PC-9 (cell line): ENCODE measurements around the gene C5orf47. TPM values are rescaled to one million over a fixed set of nuclear protein-coding genes. Genes with fewer than 3 reads are reported as not detected.

ENCODE experiments used
- BruUV-seq: library from RNA; stranded (reverse); fragments of 400-500 nt; replicated peaks from 2 replicates; lab custom pipeline; 2021; lab: Mats Ljungman, UMichigan
- CTCF ChIA-PET: fragments of 300-600 bp; sonication (Branson Sonifier 250); formaldehyde crosslinking; loops from one replicate; lab custom pipeline; 2022; ENCODE audit warnings: antibody characterized with exemption; lab: Charles Lee
- POLR2A ChIA-PET: fragments of 300-600 bp; sonication (Branson Sonifier 250); formaldehyde crosslinking; loops from one replicate; lab custom pipeline; 2022; ENCODE audit warnings: antibody characterized with exemption; ENCODE audit not compliant: unreplicated experiment; lab: Charles Lee
- DNase-seq, 2 experiments: peaks; one replicate each; pipeline versions ENCODE4 v3.0.0 to v3.0.0-alpha.2; 2015 to 2022; ENCODE audit warnings: mixed read lengths in 1 of 2
- H2AFZ ChIP-seq: fragments of 200-600 bp; sonication (generic); 2 replicates; pipeline ENCODE4 v1.8.1; 2017; ENCODE audit warnings: antibody characterized with exemption
- H3F3A ChIP-seq: fragments of 200-600 bp; sonication (generic); 2 replicates; pipeline ENCODE4 v1.8.1; 2017; ENCODE audit warnings: antibody characterized with exemption, mild to moderate bottlenecking, low read depth; ENCODE audit not compliant: insufficient read depth
- H3K27ac ChIP-seq: fragments of 200-600 bp; sonication (generic); 2 replicates; pipeline ENCODE4 v1.6.1; 2016; ENCODE audit warnings: mixed run types
- H3K27me3 ChIP-seq: fragments of 200-600 bp; sonication (generic); 2 replicates; pipeline ENCODE4 v1.6.1; 2016; ENCODE audit warnings: low read depth, mixed run types; ENCODE audit not compliant: insufficient read depth
- H3K36me3 ChIP-seq: fragments of 200-600 bp; sonication (generic); 2 replicates; pipeline ENCODE4 v1.6.1; 2016; ENCODE audit warnings: low read depth, mixed run types
- H3K4me1 ChIP-seq: fragments of 200-600 bp; sonication (generic); replicated peaks from 2 replicates; pipeline ENCODE4 v1.6.1; 2016; ENCODE audit warnings: mixed run types; ENCODE audit not compliant: insufficient read depth
- H3K4me2 ChIP-seq: fragments of 200-600 bp; sonication (generic); 2 replicates; pipeline ENCODE4 v1.6.1; 2017; ENCODE audit warnings: mixed run types
- H3K4me3 ChIP-seq: fragments of 200-600 bp; sonication (generic); 2 replicates; pipeline ENCODE4 v1.6.1; 2016; ENCODE audit warnings: mixed run types
- H3K79me2 ChIP-seq: fragments of 200-600 bp; sonication (generic); 2 replicates; pipeline ENCODE4 v1.6.1; 2017; ENCODE audit warnings: low read depth, mixed run types
- H3K9me2 ChIP-seq: fragments of 200-600 bp; sonication (generic); 2 replicates; pipeline ENCODE4 v1.8.1; 2017; ENCODE audit warnings: mild to moderate bottlenecking; ENCODE audit not compliant: insufficient read depth
- H3K9me3 ChIP-seq: fragments of 200-600 bp; sonication (generic); 2 replicates; pipeline ENCODE4 v1.8.1; 2016; ENCODE audit warnings: low read depth; ENCODE audit not compliant: insufficient read depth
- H4K20me1 ChIP-seq: fragments of 200-600 bp; sonication (generic); 2 replicates; pipeline ENCODE4 v1.8.1; 2017; ENCODE audit not compliant: insufficient read depth
- EZH2 ChIP-seq: fragments of 200-600 bp; sonication (generic); IDR thresholded peaks from 2 replicates; pipeline ENCODE4 v1.8.0; 2017; ENCODE audit warnings: antibody characterized with exemption, low read depth
- intact Hi-C: fragments of 100-400 bp; cut with micrococcal nuclease; formaldehyde crosslinking; loops from one replicate; pipeline ENCODE4 v1.10.0; 2022; ENCODE audit not compliant: unreplicated experiment
- total RNA-seq: library from RNA; stranded (reverse); gene quantifications from 2 replicates; pipeline ENCODE4 v1.2.3, GENCODE V29; 2021
- TF ChIP-seq, protein P1 (sequence below): fragments of 200-600 bp; sonication (generic); conservative IDR thresholded peaks from 2 replicates; pipeline ENCODE4 v1.6.1; 2017; ENCODE audit warnings: mixed run types, antibody characterized with exemption, mild to moderate bottlenecking, moderate library complexity

The C5orf47 gene
- total RNA-seq, 1 experiment from 2014 or later, result not detected

GRCh38 chr5:173984218-173984617 is 4.8 kb upstream of the C5orf47 start:
- no TSS peak for BruUV-seq

GRCh38 chr5:173989432-173990082 is 587 bp downstream of the C5orf47 start:
- intact Hi-C loops, result no loop called here
- H3K4me3 ChIP-seq, result no peak overlapping the region
- ChIA-PET CTCF (no interaction called here), POLR2A (no interaction called here)
- no peak overlapping the region for H2AFZ ChIP-seq
- H3K9me3 ChIP-seq, result no peaks in the 10 kb centered on the region; the same call in 1 of the 2 replicates
- H3K36me3 ChIP-seq, result no peaks in the 10 kb centered on the region
- H3K27me3 ChIP-seq, result peaks cover 29% of the 10 kb centered on the region; the same call in 1 of the 2 replicates
- no peaks in the 10 kb centered on the region for H3K4me1 ChIP-seq
- no peaks in the 10 kb centered on the region for H3K79me2 ChIP-seq
- BruUV-seq, result no TSS peak
- DNase-seq, result no peak
- TF ChIP-seq, protein P1, sequence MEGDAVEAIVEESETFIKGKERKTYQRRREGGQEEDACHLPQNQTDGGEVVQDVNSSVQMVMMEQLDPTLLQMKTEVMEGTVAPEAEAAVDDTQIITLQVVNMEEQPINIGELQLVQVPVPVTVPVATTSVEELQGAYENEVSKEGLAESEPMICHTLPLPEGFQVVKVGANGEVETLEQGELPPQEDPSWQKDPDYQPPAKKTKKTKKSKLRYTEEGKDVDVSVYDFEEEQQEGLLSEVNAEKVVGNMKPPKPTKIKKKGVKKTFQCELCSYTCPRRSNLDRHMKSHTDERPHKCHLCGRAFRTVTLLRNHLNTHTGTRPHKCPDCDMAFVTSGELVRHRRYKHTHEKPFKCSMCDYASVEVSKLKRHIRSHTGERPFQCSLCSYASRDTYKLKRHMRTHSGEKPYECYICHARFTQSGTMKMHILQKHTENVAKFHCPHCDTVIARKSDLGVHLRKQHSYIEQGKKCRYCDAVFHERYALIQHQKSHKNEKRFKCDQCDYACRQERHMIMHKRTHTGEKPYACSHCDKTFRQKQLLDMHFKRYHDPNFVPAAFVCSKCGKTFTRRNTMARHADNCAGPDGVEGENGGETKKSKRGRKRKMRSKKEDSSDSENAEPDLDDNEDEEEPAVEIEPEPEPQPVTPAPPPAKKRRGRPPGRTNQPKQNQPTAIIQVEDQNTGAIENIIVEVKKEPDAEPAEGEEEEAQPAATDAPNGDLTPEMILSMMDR, result no peak
- TF ChIP-seq EZH2, result no peak
- H3F3A ChIP-seq, result no peaks in the 10 kb centered on the region
- H3K4me2 ChIP-seq, result no peak overlapping the region
- no peaks in the 10 kb centered on the region for H4K20me1 ChIP-seq
- no peaks in the 10 kb centered on the region for H3K9me2 ChIP-seq
- H3K27ac ChIP-seq, result no peak overlapping the region

More at GRCh38 chr5:173984218-173984617, 4.8 kb upstream of the C5orf47 start:
- no peak overlapping the region for H3K4me2 ChIP-seq
- intact Hi-C loops, result loop anchor here (1.0 to 5.0 kb wide), 4 partner anchors 333 to 1277 kb away; no protein-coding TSS in a partner anchor
- ChIA-PET POLR2A (interaction anchor here (0.7 kb wide), 1 partner anchor 257 kb away, joined by 3 read pairs; no protein-coding TSS in a partner anchor), CTCF (interaction anchor here (0.6 to 1.5 kb wide), 2 partner anchors 21 to 53 kb away, joined by 4 to 9 read pairs; no protein-coding TSS in a partner anchor)
- H3K4me1 ChIP-seq, result no peaks in the 10 kb centered on the region
- no peak overlapping the region for H3K4me3 ChIP-seq
- DNase-seq, result peak in 1 of 2 experiments; percentile 53
- no peaks in the 10 kb centered on the region; the same call in 1 of the 2 replicates for H4K20me1 ChIP-seq
- H3F3A ChIP-seq, result no peaks in the 10 kb centered on the region; the same call in 1 of the 2 replicates
- H3K79me2 ChIP-seq, result no peaks in the 10 kb centered on the region
- H3K27me3 ChIP-seq, result no peaks in the 10 kb centered on the region
- H3K27ac ChIP-seq, result no peak overlapping the region
- no peaks in the 10 kb centered on the region for H3K9me2 ChIP-seq
- no peak for TF ChIP-seq EZH2
- TF ChIP-seq, protein P1, result peak; percentile 68
- no peaks in the 10 kb centered on the region for H3K36me3 ChIP-seq
- no peaks in the 10 kb centered on the region for H3K9me3 ChIP-seq
- no peak overlapping the region for H2AFZ ChIP-seq

DNA sequence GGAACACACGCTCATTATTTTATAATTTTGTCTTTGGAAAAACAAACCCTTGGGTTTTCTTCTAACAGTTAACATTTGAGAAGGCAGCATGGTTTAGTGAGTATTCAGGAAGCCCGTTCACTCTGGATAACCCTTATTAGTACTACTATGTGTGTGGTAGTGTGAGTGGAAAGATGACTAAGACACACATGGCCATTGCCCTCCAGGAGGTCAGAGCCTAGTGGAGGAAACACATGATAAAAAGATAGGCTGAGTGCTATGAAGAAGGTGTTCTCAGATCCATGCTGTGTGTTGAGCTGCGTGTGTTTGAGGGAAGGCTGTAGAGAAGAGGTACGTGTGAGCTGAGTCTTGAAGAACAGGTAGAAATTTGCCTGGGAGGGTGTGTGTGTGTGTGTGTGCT is 8.4 kb downstream of the C5orf47 start:
- H3K4me2 ChIP-seq, result no peak overlapping the region
- intact Hi-C loops, result no loop called here
- H3K9me3 ChIP-seq, result no peaks in the 10 kb centered on the region
- H3K4me1 ChIP-seq, result no peaks in the 10 kb centered on the region
- DNase-seq, result no peak
- ChIA-PET POLR2A (no interaction called here), CTCF (no interaction called here)
- no TSS peak for BruUV-seq
- H3K4me3 ChIP-seq, result no peak overlapping the region
- H3K36me3 ChIP-seq, result no peaks in the 10 kb centered on the region
- H3K27me3 ChIP-seq, result peaks cover 70% of the 10 kb centered on the region
- H3K27ac ChIP-seq, result no peak overlapping the region
- no peaks in the 10 kb centered on the region for H3K9me2 ChIP-seq
- H2AFZ ChIP-seq, result no peak overlapping the region
- H4K20me1 ChIP-seq, result no peaks in the 10 kb centered on the region
- no peaks in the 10 kb centered on the region for H3F3A ChIP-seq
- H3K79me2 ChIP-seq, result no peaks in the 10 kb centered on the region
- TF ChIP-seq, protein P1, result no peak
- TF ChIP-seq EZH2, result no peak
